GM12878 (cell line): Measurements from ENCODE around the gene SLFN11. TPM values are rescaled to one million over a fixed set of nuclear protein-coding genes. Genes with fewer than 3 reads are reported as not detected.

Experiments used
- polyA plus RNA-seq, 11 experiments: library from polyadenylated mRNA; depleted of rRNA in 4 of 11; unstranded in 6 of 11; stranded (reverse) in 5 of 11; fragments of >200 nt; fragmentation: Nextera tagmentation in 4 of 11; fragmentation: Illumina TruSeq in 1 of 11; extraction: Ambion mirVana in 4 of 11; extraction: Trizol in 1 of 11; gene quantifications; 1 replicate in 1 of 11; 2 replicates in 10 of 11; pipeline versions ENCODE4 v1.2.1 to v1.2.3, GENCODE V29; 2011 to 2016; ENCODE audit warnings: inconsistent platforms in 2 of 11, missing spikeins in 2 of 11, low read depth in 1 of 11
- small RNA-seq: library from RNA; depleted of rRNA; stranded (forward); fragments of <200 nt; gene quantifications from one replicate; pipeline ENCODE3, GENCODE V24; 2014
- total RNA-seq, 4 experiments: library from RNA; depleted of rRNA in 3 of 4; stranded (reverse); fragments of >200 nt in 3 of 4; fragmentation: Illumina TruSeq in 1 of 4; extraction: Trizol in 1 of 4; gene quantifications; 2 replicates each; pipeline versions ENCODE4 v1.2.1 to v1.2.3, GENCODE V29; 2013 to 2021

SLFN11 gene
- total and polyA plus RNA-seq, 10 of the 15 experiments (the other 5 are each of a cell fraction or from before 2014, with no cell fraction given) = 2.1 to 38.9 (median 30.6) TPM

Small RNAs within 50 kb of the gene (small RNA-seq; reads per million reads assigned to genes)
- gene AC060766.3 (not detected), gene AC060766.5 (not detected)

Other genes with a start within 250 kb of the SLFN11 start
Only the 7 nearest of the 10 such genes appear.
- gene SLC35G3, start 179.2 kb downstream of the SLFN11 start, total RNA-seq (2014; rRNA removed) = not detected in 2 replicates
- not detected in 2 replicates for gene SLC35G3, start 179.2 kb downstream of the SLFN11 start, total RNA-seq (2014; rRNA removed; fragmentation: Illumina TruSeq; extraction: Trizol)
- gene SLC35G3, start 179.2 kb downstream of the SLFN11 start, total RNA-seq (2021) = not detected in 2 replicates
- gene SLC35G3, start 179.2 kb downstream of the SLFN11 start, polyA plus RNA-seq (2011; rRNA removed) = not detected in 2 replicates
- gene SLC35G3, start 179.2 kb downstream of the SLFN11 start, polyA plus RNA-seq (2014; fragmentation: Illumina TruSeq; extraction: Trizol) = not detected in 2 replicates
- gene SLC35G3, start 179.2 kb downstream of the SLFN11 start, polyA plus RNA-seq (2014; fragmentation: Nextera tagmentation; extraction: Ambion mirVana) = not detected
- gene SLC35G3, start 179.2 kb downstream of the SLFN11 start, polyA plus RNA-seq (2014; rRNA removed) = not detected in 2 replicates
- not detected for gene SLC35G3, start 179.2 kb downstream of the SLFN11 start, polyA plus RNA-seq (2016; fragmentation: Nextera tagmentation; extraction: Ambion mirVana)
- 1.2 and 1.5 TPM in 2 replicates for gene SLFN5, start 130.5 kb downstream of the SLFN11 start, total RNA-seq (2014; rRNA removed)
- gene SLFN5, start 130.5 kb downstream of the SLFN11 start, total RNA-seq (2014; rRNA removed; fragmentation: Illumina TruSeq; extraction: Trizol) = 1.1 and 1.3 TPM in 2 replicates
- 2.1 and 2.2 TPM in 2 replicates for gene SLFN5, start 130.5 kb downstream of the SLFN11 start, total RNA-seq (2021)
- gene SLFN5, start 130.5 kb downstream of the SLFN11 start, polyA plus RNA-seq (2011; rRNA removed) = 1.7 and 2.2 TPM in 2 replicates
- 1.3 and 1.6 TPM in 2 replicates for gene SLFN5, start 130.5 kb downstream of the SLFN11 start, polyA plus RNA-seq (2014; fragmentation: Illumina TruSeq; extraction: Trizol)
- under 1 TPM; 0.19 to 0.58 TPM for gene SLFN5, start 130.5 kb downstream of the SLFN11 start, polyA plus RNA-seq (2014; fragmentation: Nextera tagmentation; extraction: Ambion mirVana)
- 0.96 and 1.1 TPM in 2 replicates for gene SLFN5, start 130.5 kb downstream of the SLFN11 start, polyA plus RNA-seq (2014; rRNA removed)
- 1 to 10 TPM; 1.4 to 1.8 TPM for gene SLFN5, start 130.5 kb downstream of the SLFN11 start, polyA plus RNA-seq (2016; fragmentation: Nextera tagmentation; extraction: Ambion mirVana)
- 15.0 and 16.9 TPM in 2 replicates for gene SLFN12, start 58.9 kb upstream of the SLFN11 start, total RNA-seq (2014; rRNA removed)
- gene SLFN12, start 58.9 kb upstream of the SLFN11 start, total RNA-seq (2014; rRNA removed; fragmentation: Illumina TruSeq; extraction: Trizol) = 16.4 and 18.2 TPM in 2 replicates
- gene SLFN12, start 58.9 kb upstream of the SLFN11 start, total RNA-seq (2021) = 11.6 and 12.8 TPM in 2 replicates
- gene SLFN12, start 58.9 kb upstream of the SLFN11 start, polyA plus RNA-seq (2011; rRNA removed) = 12.7 and 18.2 TPM in 2 replicates
- 18.5 and 24.8 TPM in 2 replicates for gene SLFN12, start 58.9 kb upstream of the SLFN11 start, polyA plus RNA-seq (2014; fragmentation: Illumina TruSeq; extraction: Trizol)
- gene SLFN12, start 58.9 kb upstream of the SLFN11 start, polyA plus RNA-seq (2014; fragmentation: Nextera tagmentation; extraction: Ambion mirVana) = 10 to 100 TPM; 11.2 to 14.8 TPM
- gene SLFN12, start 58.9 kb upstream of the SLFN11 start, polyA plus RNA-seq (2014; rRNA removed) = 7.9 and 14.2 TPM in 2 replicates
- gene SLFN12, start 58.9 kb upstream of the SLFN11 start, polyA plus RNA-seq (2016; fragmentation: Nextera tagmentation; extraction: Ambion mirVana) = 10 to 100 TPM in 1 of 2 experiments, 1 to 10 TPM in 1; 8.7 to 10.2 TPM
- 56.3 and 56.4 TPM in 2 replicates for gene SLFN13, start 75.1 kb upstream of the SLFN11 start, total RNA-seq (2014; rRNA removed)
- 41.0 and 42.2 TPM in 2 replicates for gene SLFN13, start 75.1 kb upstream of the SLFN11 start, total RNA-seq (2014; rRNA removed; fragmentation: Illumina TruSeq; extraction: Trizol)
- 51.5 and 64.4 TPM in 2 replicates for gene SLFN13, start 75.1 kb upstream of the SLFN11 start, total RNA-seq (2021)
- 62.0 and 91.9 TPM in 2 replicates for gene SLFN13, start 75.1 kb upstream of the SLFN11 start, polyA plus RNA-seq (2011; rRNA removed)
- 82.4 and 94.6 TPM in 2 replicates for gene SLFN13, start 75.1 kb upstream of the SLFN11 start, polyA plus RNA-seq (2014; fragmentation: Illumina TruSeq; extraction: Trizol)
- gene SLFN13, start 75.1 kb upstream of the SLFN11 start, polyA plus RNA-seq (2014; fragmentation: Nextera tagmentation; extraction: Ambion mirVana) = 10 to 100 TPM; 12.4 to 20.2 TPM
- 72.5 and 81.9 TPM in 2 replicates for gene SLFN13, start 75.1 kb upstream of the SLFN11 start, polyA plus RNA-seq (2014; rRNA removed)
- gene SLFN13, start 75.1 kb upstream of the SLFN11 start, polyA plus RNA-seq (2016; fragmentation: Nextera tagmentation; extraction: Ambion mirVana) = 10 to 100 TPM; 61.7 to 63.3 TPM
- gene SLFN12L, start 164.1 kb upstream of the SLFN11 start, total RNA-seq (2014; rRNA removed) = 12.0 and 15.6 TPM in 2 replicates
- gene SLFN12L, start 164.1 kb upstream of the SLFN11 start, total RNA-seq (2014; rRNA removed; fragmentation: Illumina TruSeq; extraction: Trizol) = 15.2 and 16.6 TPM in 2 replicates
- 10.4 and 11.9 TPM in 2 replicates for gene SLFN12L, start 164.1 kb upstream of the SLFN11 start, total RNA-seq (2021)
- gene SLFN12L, start 164.1 kb upstream of the SLFN11 start, polyA plus RNA-seq (2011; rRNA removed) = 21.3 and 28.3 TPM in 2 replicates
- 8.3 and 8.8 TPM in 2 replicates for gene SLFN12L, start 164.1 kb upstream of the SLFN11 start, polyA plus RNA-seq (2014; fragmentation: Illumina TruSeq; extraction: Trizol)
- gene SLFN12L, start 164.1 kb upstream of the SLFN11 start, polyA plus RNA-seq (2014; fragmentation: Nextera tagmentation; extraction: Ambion mirVana) = 1 to 10 TPM; 1.0 to 2.5 TPM
- gene SLFN12L, start 164.1 kb upstream of the SLFN11 start, polyA plus RNA-seq (2014; rRNA removed) = 9.2 and 11.8 TPM in 2 replicates
- 1 to 10 TPM; 4.8 to 4.9 TPM for gene SLFN12L, start 164.1 kb upstream of the SLFN11 start, polyA plus RNA-seq (2016; fragmentation: Nextera tagmentation; extraction: Ambion mirVana)
- gene SLFN14, start 187.2 kb upstream of the SLFN11 start, total RNA-seq (2014; rRNA removed) = 0.06 TPM in 1 of 2 replicates, not detected in the other
- not detected in 2 replicates for gene SLFN14, start 187.2 kb upstream of the SLFN11 start, total RNA-seq (2014; rRNA removed; fragmentation: Illumina TruSeq; extraction: Trizol)
- not detected in 2 replicates for gene SLFN14, start 187.2 kb upstream of the SLFN11 start, total RNA-seq (2021)
- gene SLFN14, start 187.2 kb upstream of the SLFN11 start, polyA plus RNA-seq (2011; rRNA removed) = not detected in 2 replicates
- 0.05 TPM in 1 of 2 replicates, not detected in the other for gene SLFN14, start 187.2 kb upstream of the SLFN11 start, polyA plus RNA-seq (2014; fragmentation: Illumina TruSeq; extraction: Trizol)
- under 1 TPM; 0.06 to 0.11 TPM for gene SLFN14, start 187.2 kb upstream of the SLFN11 start, polyA plus RNA-seq (2014; fragmentation: Nextera tagmentation; extraction: Ambion mirVana)
- not detected in 2 replicates for gene SLFN14, start 187.2 kb upstream of the SLFN11 start, polyA plus RNA-seq (2014; rRNA removed)
- not detected for gene SLFN14, start 187.2 kb upstream of the SLFN11 start, polyA plus RNA-seq (2016; fragmentation: Nextera tagmentation; extraction: Ambion mirVana)
- gene PEX12, start 204.9 kb upstream of the SLFN11 start, total RNA-seq (2014; rRNA removed) = 4.5 and 6.8 TPM in 2 replicates
- gene PEX12, start 204.9 kb upstream of the SLFN11 start, total RNA-seq (2014; rRNA removed; fragmentation: Illumina TruSeq; extraction: Trizol) = 4.4 and 4.5 TPM in 2 replicates
- gene PEX12, start 204.9 kb upstream of the SLFN11 start, total RNA-seq (2021) = 4.7 and 4.9 TPM in 2 replicates
- 14.0 and 15.8 TPM in 2 replicates for gene PEX12, start 204.9 kb upstream of the SLFN11 start, polyA plus RNA-seq (2011; rRNA removed)
- 5.4 and 5.9 TPM in 2 replicates for gene PEX12, start 204.9 kb upstream of the SLFN11 start, polyA plus RNA-seq (2014; fragmentation: Illumina TruSeq; extraction: Trizol)
- 1 to 10 TPM; 2.9 TPM for gene PEX12, start 204.9 kb upstream of the SLFN11 start, polyA plus RNA-seq (2014; fragmentation: Nextera tagmentation; extraction: Ambion mirVana)
- gene PEX12, start 204.9 kb upstream of the SLFN11 start, polyA plus RNA-seq (2014; rRNA removed) = 3.5 TPM in 2 replicates
- gene PEX12, start 204.9 kb upstream of the SLFN11 start, polyA plus RNA-seq (2016; fragmentation: Nextera tagmentation; extraction: Ambion mirVana) = 1 to 10 TPM; 5.0 TPM